CD4-positive, alpha-beta T cell treated with Interleukin-4 for 4 hours (primary cell): ENCODE measurements around the gene VAMP4.
"Not testable (repeated sequence)": the region's sequence is repeated elsewhere in the genome, so short reads cannot be mapped to it uniquely, and the experiment has no call there.

Source experiments
- DNase-seq: peaks from one replicate; pipeline ENCODE4 v3.0.0-alpha.2; 2020

VAMP4 gene

GRCh38 chr1:171693541-171693940, 48.3 kb downstream of the VAMP4 start:
- DNase-seq, result not testable (repeated sequence)

DNA sequence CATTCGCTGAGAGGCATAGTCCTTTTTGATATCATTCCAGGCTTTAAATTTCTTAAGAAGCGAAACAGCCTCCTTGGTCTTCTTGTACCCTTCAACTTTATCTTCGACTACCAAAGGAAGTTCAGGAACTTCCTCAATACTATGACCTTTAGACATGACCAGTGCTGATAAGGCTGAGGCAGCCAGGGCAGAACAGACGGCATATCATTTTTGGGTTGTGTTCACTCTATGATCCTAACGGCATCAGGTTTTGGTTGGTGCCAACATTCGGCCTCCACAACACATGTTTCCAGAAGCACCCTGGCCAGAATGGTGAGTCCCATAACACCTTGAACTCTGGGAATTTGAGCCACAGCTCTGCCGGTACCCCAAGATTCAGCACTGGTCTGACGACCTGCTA, 58.0 kb downstream of the VAMP4 start:
- DNase-seq, result no peak

DNA sequence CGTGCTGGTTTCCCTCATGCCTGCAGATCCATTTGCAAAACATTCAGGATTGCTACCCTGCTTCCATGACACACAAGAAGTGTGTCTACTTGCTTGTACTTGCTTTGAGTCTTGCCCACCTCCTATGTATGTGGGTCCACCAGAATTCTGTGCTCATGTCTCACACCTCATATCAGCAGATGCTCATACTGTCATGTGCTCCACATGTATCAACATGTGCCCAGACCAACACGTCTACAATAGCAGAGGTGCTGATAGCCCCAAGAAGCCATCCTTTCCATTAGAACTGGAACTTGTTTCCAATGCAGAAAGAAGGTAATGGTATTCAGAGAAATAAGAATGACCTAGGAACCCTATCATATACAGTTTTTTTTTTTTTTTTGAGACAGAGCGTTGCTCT, 61.5 kb downstream of the VAMP4 start:
- no peak for DNase-seq

GRCh38 chr1:171676823-171677222, 65.0 kb downstream of the VAMP4 start:
- DNase-seq, result no peak

DNA sequence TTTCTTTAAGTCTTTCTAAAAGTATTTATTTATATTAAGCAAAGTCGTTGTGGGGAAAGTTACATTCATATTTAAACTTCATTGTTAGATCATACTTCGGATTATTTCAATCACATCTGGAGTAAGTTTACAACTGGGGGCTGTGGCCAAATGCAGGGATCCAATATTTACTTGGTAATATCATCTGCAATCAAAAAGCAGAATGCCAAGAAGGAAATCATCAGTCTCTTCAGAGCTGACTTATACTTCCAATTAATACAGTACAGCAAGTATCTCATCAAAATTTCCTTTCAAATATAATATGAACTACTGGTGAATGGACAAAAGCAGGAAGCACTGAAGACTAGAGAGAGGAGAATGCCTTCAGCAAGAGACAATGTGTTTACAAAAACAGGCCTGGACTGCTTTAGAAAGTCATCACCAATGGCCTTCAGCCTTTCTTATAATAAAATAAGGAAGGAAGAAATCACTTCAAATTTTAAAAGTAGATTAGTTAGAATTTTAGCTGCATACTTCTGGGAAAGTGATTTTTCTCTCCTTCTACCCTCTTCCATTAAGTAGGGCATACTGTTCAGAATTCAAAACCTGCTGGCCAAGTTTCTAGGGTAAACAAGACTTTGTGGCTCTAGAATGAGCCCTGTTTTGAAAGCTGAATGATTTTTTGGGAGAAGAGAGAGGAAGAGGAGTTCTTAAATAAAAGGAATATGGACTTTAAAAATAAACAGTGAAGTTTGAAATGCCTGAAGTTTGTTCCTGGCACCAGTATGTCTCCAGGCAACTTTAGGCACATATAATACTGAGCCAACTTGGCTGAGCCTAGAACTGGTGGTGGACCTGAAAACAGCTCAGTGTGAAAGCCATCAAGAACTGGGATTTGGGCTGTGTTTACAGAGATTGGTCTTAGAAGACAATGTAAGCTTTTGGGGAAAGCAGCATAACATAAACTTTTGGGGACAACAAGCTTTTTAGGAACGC, 67.1 kb downstream of the VAMP4 start:
- DNase-seq, result no peak

DNA sequence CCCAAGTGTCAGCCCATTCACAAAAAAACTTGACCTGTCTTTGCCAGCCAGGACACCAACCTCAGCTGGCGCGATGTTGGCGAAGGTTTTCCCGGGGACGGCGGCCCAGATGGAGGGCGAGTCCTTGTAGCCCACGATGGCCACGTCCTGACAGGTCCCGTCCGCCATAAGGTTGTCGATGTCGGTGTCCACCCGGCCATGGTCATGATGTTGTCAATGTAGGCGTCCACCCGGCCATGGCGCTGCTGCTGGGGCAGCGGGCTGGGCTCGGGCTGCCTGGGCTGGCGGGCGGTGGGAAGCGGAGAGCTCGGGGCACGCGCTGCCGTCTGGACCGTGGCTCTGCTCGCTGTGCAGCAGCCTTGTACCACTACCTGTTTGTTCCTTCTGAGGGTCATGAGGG, 71.1 kb downstream of the VAMP4 start:
- no peak for DNase-seq

DNA sequence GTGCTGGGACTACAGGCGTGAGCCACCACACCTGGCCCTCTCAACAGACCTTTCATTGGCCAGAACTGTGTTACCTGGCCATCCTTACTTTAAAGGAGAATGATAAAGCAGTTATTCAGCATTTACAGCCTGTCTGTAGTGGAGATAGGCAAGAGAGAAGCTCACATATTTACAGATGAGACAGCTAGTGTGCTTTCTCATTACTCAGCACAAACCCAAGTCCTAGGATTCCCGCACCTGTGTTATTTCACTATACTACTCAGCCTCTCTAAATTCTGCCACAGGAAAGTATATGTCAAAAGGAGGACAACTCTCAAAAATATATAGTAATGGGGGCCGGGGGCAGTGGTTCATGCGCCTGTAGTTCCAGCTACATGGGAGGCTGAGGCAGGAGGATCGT, 73.5 kb downstream of the VAMP4 start:
- DNase-seq, result no peak

DNA sequence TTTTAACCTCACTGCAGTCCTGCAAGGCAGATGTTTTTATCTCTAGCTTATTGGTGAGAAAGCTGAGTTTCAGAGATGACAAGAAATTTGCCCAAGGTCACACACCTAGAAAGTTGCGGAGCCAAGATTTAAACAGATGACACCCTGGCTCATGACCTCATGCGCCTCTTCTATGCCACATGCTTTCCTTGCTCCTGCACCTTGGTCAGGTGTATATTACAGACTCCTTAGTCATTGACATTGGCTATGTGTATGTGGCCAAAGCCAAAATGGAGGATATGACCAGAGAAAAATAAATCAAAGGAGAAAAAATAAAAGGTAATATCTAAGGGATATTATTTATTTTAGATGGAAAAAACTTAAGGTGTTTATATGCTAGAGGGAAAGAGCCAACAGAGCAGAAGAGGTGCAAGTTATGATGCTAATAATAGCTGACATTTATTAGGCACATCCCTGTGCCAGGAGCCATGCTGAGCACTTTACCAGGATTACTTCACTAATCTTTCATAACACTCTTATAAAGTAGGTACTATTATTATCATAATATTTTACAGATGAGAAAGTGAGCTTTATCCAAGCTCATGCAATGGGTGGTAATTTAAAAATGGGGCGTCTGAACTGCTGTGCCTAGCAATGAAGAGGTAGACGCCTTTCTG, 75.6 kb downstream of the VAMP4 start:
- no peak for DNase-seq

- DNase-seq, result no peak
These were observed 76.9 kb downstream of the VAMP4 start for GRCh38 chr1:171664976-171665375.

DNA sequence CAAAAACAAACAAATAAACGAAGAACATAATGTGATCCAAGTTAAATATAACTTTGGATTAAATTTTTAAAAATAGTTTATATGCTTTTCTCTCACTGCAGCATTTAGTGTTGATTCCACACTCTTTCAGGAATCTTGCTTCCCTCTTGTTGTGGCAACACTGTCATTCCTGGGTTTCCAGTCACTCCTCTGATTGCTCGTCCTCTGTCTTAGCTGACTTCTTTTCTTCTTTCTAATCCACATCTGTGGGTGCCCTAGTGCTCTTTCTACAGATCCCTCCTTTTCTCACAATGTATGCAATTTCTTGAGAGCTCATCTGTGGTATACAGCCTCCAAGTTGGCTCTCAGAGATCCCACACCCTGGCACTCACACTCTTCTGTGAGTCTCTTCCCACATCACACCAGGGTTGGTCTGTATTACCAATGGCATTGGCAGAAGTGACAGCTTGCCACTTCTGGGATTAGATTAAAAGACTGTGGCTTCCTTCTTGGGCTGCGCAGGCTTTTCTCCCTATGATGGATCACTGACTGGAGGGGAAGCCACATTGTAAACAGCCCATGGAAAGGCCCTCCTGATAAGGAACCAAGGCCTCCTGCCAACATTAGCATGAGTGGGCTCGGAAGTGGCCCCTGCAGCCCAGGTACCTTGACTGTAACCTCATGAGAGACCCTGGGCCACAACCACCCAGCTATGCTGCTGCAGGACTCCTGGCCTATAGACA, 77.8 kb downstream of the VAMP4 start:
- no peak for DNase-seq

DNA sequence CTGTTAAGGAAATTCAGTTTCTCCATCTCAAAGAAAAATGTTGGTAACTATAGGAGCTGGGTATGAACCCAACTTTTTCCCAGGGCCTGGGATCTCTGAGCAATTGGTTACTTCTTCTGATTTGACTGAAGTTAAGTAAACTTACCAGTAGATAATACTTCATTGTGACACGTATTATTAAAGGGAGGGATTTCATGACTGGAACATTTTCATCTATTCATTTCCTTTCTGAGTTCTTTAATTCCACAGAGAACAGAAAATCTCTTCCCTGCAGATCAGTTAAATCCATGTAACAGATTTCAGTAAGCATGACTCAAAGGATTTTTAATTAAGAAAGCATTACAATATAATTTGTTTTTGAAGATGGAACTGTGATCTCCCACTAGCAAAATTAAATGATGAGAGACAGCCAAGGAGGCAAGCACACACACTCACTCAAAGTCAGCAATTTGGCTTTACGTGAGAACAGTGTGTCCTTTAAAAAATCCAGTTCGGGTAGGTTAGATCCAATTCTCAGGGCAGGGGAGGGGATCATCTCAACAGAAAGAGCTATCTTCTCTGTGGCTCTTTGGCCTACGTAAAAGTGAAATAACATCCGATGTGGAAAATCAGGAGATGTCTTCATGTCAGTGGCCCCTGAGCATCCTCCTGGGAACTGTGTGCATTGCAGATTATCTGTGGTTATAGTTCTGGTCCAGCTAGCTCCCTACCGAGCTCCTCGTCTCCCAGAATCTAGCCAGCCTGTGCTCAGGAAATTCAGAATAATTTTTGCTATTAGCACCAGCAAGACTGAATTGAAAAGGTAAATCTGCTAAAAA, 78.6 kb downstream of the VAMP4 start:
- DNase-seq, result no peak

DNA sequence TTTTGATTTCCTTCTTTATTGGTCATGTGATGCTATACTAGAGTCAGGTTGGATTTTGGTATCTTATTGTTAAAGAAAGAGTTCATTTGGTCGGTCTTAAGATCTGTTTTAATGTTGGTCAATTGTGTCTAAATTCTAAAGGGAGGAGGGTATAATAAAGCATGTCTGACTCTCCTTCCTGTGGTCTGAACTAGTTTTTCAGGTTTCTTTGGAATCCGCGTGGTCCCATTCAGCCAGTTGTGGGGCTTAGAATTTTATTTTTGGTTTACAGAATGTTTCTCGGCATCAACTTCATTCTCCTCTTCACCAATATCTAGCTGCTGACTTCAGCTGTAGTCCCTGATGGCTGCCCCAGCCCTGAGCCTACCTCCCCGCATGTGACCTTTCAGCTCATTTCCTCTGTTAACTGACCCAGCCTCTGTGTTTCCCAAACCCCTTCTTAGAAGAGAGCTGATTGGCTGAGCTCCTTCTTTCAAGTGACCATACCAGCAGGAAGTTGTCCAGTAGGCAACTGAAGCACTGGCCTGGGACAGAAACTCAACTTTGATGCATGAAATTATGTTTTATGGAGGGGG, 80.7 kb downstream of the VAMP4 start:
- no peak for DNase-seq

- DNase-seq, result not testable (repeated sequence)
These were observed 85.7 kb downstream of the VAMP4 start for GRCh38 chr1:171656206-171656605.

DNA sequence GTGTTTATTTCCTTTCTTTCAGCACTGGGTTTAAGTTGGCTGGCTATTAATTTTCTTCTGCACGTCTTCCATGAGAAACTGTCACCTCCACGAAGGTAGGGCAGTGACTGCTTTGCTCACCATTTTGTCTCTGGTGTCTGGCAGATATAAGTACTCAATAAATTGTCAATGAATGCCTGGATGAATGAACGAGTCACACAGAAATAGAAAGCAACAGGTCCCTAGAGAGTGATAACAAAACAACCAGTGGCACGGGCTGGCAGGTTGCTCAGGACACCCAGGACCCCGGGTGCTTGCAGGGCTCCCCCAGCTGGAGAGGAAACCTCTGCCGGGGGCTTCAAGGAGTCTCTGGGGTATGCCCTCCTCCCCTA, 86.1 kb downstream of the VAMP4 start:
- DNase-seq, result no peak

DNA sequence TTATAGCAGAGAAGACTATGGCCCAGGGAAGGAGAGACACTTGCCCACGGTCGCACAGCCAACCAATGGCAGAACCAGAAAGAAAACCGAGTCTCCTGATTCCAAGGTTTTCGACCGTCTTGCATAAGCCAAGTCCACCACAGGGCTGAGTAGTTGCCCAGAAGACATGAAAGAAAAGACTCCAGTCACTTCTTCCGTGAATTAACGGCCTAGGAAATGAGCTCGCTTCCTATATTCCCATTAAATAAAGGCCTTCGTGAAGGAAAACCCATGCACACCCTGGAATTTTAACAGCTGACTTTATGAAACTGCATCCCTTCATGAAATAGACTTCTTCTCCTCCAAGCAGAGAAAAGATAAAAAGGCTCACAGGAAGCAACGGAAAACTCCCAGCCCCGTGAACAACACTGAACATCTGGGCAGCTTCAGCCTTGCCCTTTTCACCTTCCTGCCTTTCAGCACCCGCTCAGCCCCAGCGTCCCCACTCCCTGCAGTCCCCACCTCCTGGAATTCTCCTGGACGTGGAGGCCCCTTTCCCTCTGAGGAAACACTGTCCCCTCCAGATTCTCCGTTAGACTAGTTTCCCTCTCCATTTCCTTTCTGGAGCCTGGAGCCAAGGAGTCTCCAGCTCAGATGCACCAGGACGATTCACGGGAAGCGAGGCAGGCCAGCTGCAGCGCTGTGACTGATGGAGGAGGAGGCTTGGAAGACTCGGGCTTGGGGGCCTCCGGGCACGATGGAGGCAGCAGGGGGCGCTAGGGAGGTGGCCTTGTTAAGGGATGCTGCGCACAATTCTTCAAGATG, 86.7 kb downstream of the VAMP4 start:
- peak; percentile 53 for DNase-seq

GRCh38 chr1:171654201-171654941, 87.5 kb downstream of the VAMP4 start:
- no peak for DNase-seq

DNA sequence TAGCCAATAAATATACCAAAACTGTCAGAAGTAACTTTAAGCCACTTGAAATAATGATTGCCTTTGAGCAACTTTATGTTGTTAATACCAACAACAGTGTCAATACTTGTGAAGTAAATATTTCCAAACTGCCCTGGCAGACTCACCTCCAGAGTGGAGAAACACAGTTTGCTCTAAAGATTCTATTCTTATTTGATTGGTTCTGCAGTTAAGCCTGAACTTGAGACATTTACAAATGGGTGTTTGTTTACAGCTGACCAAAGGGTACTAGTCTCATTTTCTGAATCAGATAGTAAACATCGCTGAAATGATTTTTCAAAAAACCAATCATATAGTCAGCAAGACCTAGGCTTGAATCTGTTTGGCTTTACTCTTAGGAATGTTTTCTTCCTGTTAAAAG, 88.1 kb downstream of the VAMP4 start:
- DNase-seq, result no peak

DNA sequence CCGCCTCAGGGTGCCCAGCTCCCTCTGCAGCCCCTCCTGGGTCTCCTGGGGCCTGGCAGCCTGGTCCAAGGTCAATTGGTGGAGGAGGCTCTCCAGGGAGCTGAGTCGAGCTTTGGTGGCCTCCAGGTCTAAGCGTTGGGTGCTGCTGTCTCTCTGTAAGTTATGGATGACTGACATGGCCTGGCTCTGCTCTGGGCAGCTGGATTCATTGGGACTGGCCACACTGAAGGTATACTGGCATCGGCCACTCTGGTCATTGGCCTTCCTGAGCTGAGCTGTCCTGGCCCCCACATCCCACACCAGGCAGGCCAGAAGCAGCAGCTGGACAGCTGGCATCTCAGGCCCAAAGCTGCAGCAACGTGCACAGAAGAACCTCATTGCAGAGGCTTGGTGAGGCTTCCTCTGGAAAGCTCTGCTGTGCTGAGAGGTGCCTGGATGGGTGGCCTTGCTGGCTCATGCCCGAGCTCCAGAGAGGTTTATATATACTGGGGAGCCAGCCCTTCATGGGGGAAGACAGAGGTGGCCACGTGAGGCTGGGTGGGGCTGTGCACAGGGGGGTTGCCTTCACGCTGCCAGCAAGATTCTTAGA, 89.5 kb downstream of the VAMP4 start, which contains the start of gene MYOC:
MYOC (minus strand) TSS at position 455 of the 589 bp plus-strand sequence; CDS start at position 378, 77 bp downstream.
- no peak for DNase-seq
